Caco-2 (cell line): ENCODE results near the gene FUT6. TPM values are rescaled to one million over a fixed set of nuclear protein-coding genes. Genes with fewer than 3 reads are reported as not detected.
"Not testable (repeated sequence)": the region's sequence is repeated elsewhere in the genome, so short reads cannot be mapped to it uniquely, and the experiment has no call there.

Experiments
- Bru-seq: library from RNA; stranded (reverse); fragments of 400-500 nt; gene quantifications from one replicate; lab custom pipeline; 2021; lab: Mats Ljungman, UMichigan
- BruChase-seq, 2 experiments: library from RNA; stranded (reverse); fragments of 400-500 nt; gene quantifications; one replicate each; lab custom pipeline; 2021; lab: Mats Ljungman, UMichigan
- BruUV-seq: library from RNA; stranded (reverse); fragments of 400-500 nt; replicated peaks from 2 replicates; lab custom pipeline; 2021; lab: Mats Ljungman, UMichigan
- CTCF ChIA-PET: fragments of 300-600 bp; sonication (Branson Sonifier 250); formaldehyde crosslinking; loops from one replicate; lab custom pipeline; 2022; ENCODE audit warnings: antibody characterized with exemption; lab: Charles Lee
- POLR2A ChIA-PET: fragments of 300-600 bp; sonication (Branson Sonifier 250); formaldehyde crosslinking; loops from one replicate; lab custom pipeline; 2022; ENCODE audit warnings: antibody characterized with exemption; lab: Charles Lee
- DNase-seq, 2 experiments: peaks; one replicate each; pipeline versions ENCODE4 v3.0.0 to v3.0.0-alpha.2; 2020 to 2022
- H3K27me3 ChIP-seq: replicated peaks from 2 replicates; pipeline ENCODE4 v1.6.0; 2011; ENCODE audit warnings: low read length; ENCODE audit not compliant: control insufficient read depth, insufficient read depth
- H3K36me3 ChIP-seq: 2 replicates; pipeline ENCODE4 v1.5.1; 2011; ENCODE audit warnings: low read length; ENCODE audit not compliant: control insufficient read depth, insufficient read depth
- H3K4me1 ChIP-seq: fragments of 250-450 bp; sonication (Bioruptor Pico); 2 replicates; pipeline ENCODE4 v1.5.1; 2020; ENCODE audit warnings: mild to moderate bottlenecking
- H3K4me3 ChIP-seq: 2 replicates; pipeline ENCODE4 v1.5.1; 2011; ENCODE audit warnings: low read depth, mild to moderate bottlenecking, control low read depth, low read length
- H3K9me3 ChIP-seq: fragments of 250-450 bp; sonication (Bioruptor Pico); 2 replicates; pipeline ENCODE4 v1.5.1; 2020; ENCODE audit warnings: mild to moderate bottlenecking, moderate library complexity
- H3K27ac Mint-ChIP-seq: one replicate; pipeline ENCODE4 v1.8.0; 2022; ENCODE audit warnings: mixed read lengths; ENCODE audit not compliant: unreplicated experiment
- H3K27me3 Mint-ChIP-seq: one replicate; pipeline ENCODE4 v1.8.0; 2022; ENCODE audit warnings: mixed read lengths; ENCODE audit not compliant: insufficient read depth, unreplicated experiment
- H3K36me3 Mint-ChIP-seq: one replicate; pipeline ENCODE4 v1.8.0; 2022; ENCODE audit warnings: mild to moderate bottlenecking, mixed read lengths; ENCODE audit not compliant: insufficient read depth, unreplicated experiment
- H3K4me1 Mint-ChIP-seq: one replicate; pipeline ENCODE4 v1.8.0; 2022; ENCODE audit warnings: low read depth, mixed read lengths; ENCODE audit not compliant: unreplicated experiment
- H3K4me3 Mint-ChIP-seq: one replicate; pipeline ENCODE4 v1.8.0; 2022; ENCODE audit warnings: mild to moderate bottlenecking, moderate library complexity, mixed read lengths; ENCODE audit not compliant: unreplicated experiment
- H3K9me3 Mint-ChIP-seq: one replicate; pipeline ENCODE4 v1.8.0; 2022; ENCODE audit warnings: mixed read lengths; ENCODE audit not compliant: unreplicated experiment
- intact Hi-C: fragments of 100-400 bp; cut with micrococcal nuclease; formaldehyde crosslinking; loops from one replicate; pipeline ENCODE4 v1.10.0; 2022; ENCODE audit not compliant: unreplicated experiment
- long read RNA-seq: library from polyadenylated mRNA; stranded (forward); transcript quantifications from one replicate; pipeline ENCODE4 v2.0.0, GENCODE V29; 2022
- total RNA-seq: library from RNA; stranded (reverse); gene quantifications from 2 replicates; pipeline ENCODE4 v1.2.3, GENCODE V29; 2022
- TF ChIP-seq, protein P1 (sequence below), 2 experiments: fragments of 200-600 bp in 1 of 2; IDR thresholded peaks; 1 replicate in 1 of 2; 2 replicates in 1 of 2; pipeline versions ENCODE4 v1.5.1 to v1.8.0; 2011 to 2022; ENCODE audit warnings: antibody characterized with exemption in 1 of 2, control low read depth in 1 of 2, inconsistent platforms in 1 of 2, low read depth in 1 of 2, low read length in 1 of 2, mild to moderate bottlenecking in 1 of 2, moderate library complexity in 1 of 2; ENCODE audit not compliant: insufficient read depth in 1 of 2, severe bottlenecking in 1 of 2, unreplicated experiment in 1 of 2

The FUT6 gene
- total RNA-seq: not detected in 2 replicates
- percentile 8 among the genes with signal in this experiment for Bru-seq, nascent RNA
- BruChase-seq, experiment 1, labeled RNA remaining after a 2-hour chase: percentile 12 among the genes with signal in this experiment
- BruChase-seq, experiment 2, labeled RNA remaining after a 6-hour chase: not detected
- long read RNA-seq: 0 reads

DNA sequence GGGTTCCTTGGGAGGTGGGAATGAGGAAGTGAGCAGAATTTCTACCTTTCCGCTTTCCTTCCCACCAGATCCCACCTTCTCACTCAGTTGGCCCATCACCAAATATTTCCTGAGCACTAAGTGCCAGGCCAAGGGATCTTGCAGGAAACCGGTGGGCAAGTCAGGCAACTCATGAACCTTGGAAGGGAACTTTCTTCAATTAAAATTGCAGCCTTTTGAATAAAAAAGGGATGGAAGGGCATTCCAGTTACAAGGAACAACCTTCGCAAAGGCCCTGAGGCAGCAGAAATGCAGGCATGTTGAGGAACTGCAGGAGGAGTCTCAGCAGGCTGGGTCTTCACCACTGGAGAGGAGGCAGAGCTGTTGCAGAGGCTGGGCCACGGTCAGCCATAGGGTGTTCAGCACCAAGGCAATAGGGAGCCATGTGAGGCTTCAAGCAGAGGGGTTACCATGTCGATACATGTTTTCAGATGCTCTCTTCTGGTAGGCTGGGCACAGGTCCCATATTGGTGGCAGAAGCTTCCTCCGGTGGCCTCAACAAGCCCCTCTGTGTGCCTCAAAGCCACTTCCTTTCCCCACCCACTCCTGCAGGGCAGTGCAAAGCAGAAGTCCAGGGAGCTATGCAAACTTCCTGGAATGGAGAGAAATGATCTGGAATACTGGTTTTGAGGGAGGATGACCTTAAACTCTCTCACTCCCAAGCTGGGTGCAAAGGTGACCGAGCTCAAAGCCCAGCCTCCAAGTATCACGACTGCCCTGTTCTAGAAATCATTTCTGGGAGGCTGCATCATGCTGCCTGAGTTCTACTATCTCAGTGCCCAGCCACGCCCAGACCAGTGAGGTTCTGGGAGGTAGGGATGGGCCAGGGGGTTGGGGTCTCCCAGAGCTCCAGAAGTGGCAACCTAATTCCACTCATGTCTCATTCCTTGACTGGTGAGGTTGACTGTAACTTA, at the start of gene FUT6:
Gene FUT6 (minus strand): TSS at position 638 of the 953 bp plus-strand sequence. CDS start 7,135 bp downstream, outside the sequence.
- Mint-ChIP-seq H3K4me3 (no peak within 1 kb of the TSS), H3K27me3 (no peaks in the 10 kb centered on the region), H3K9me3 (no peaks in the 10 kb centered on the region), H3K27ac (no peak within 1 kb of the TSS), H3K4me1 (no peaks in the 10 kb centered on the region), H3K36me3 (no peaks in the 10 kb centered on the region)
- no peaks in the 10 kb centered on the region for H3K4me1 ChIP-seq
- no peaks in the 10 kb centered on the region for H3K27me3 ChIP-seq
- no peak within 1 kb of the TSS for H3K4me3 ChIP-seq
- DNase-seq: no peak
- intact Hi-C loops: no loop called here
- TF ChIP-seq, protein P1, sequence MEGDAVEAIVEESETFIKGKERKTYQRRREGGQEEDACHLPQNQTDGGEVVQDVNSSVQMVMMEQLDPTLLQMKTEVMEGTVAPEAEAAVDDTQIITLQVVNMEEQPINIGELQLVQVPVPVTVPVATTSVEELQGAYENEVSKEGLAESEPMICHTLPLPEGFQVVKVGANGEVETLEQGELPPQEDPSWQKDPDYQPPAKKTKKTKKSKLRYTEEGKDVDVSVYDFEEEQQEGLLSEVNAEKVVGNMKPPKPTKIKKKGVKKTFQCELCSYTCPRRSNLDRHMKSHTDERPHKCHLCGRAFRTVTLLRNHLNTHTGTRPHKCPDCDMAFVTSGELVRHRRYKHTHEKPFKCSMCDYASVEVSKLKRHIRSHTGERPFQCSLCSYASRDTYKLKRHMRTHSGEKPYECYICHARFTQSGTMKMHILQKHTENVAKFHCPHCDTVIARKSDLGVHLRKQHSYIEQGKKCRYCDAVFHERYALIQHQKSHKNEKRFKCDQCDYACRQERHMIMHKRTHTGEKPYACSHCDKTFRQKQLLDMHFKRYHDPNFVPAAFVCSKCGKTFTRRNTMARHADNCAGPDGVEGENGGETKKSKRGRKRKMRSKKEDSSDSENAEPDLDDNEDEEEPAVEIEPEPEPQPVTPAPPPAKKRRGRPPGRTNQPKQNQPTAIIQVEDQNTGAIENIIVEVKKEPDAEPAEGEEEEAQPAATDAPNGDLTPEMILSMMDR (IDR thresholded peaks at IDR 0.05; ENCODE audit: insufficient read depth in 1 of 2, low read depth in 1 of 2, low read length in 1 of 2, severe bottlenecking in 1 of 2, unreplicated experiment in 1 of 2): no peak
- H3K9me3 ChIP-seq: no peaks in the 10 kb centered on the region
- CTCF ChIA-PET: no interaction called here
- POLR2A ChIA-PET: no interaction called here
- H3K36me3 ChIP-seq: no peaks in the 10 kb centered on the region
- BruUV-seq: no TSS peak

GRCh38 chr19:5884065-5884811, 44.7 kb upstream of the FUT6 start:
- not testable (repeated sequence) for H3K9me3 Mint-ChIP-seq, BruUV-seq

GRCh38 chr19:5883157-5883873, 43.8 kb upstream of the FUT6 start:
- CTCF ChIA-PET, BruUV-seq, H3K36me3 Mint-ChIP-seq, H3K9me3 Mint-ChIP-seq, H3K4me3 ChIP-seq, H3K27ac Mint-ChIP-seq, H3K36me3 ChIP-seq, H3K9me3 ChIP-seq, DNase-seq, H3K27me3 Mint-ChIP-seq, H3K4me1 Mint-ChIP-seq, H3K27me3 ChIP-seq, POLR2A ChIA-PET, H3K4me3 Mint-ChIP-seq, intact Hi-C loops: not testable (repeated sequence)
- peaks cover 30% of the 10 kb centered on the region for H3K4me1 ChIP-seq

More at GRCh38 chr19:5884065-5884811, 44.7 kb upstream of the FUT6 start:
- H3K4me3 ChIP-seq, DNase-seq, H3K4me3 Mint-ChIP-seq, H3K9me3 ChIP-seq, H3K36me3 ChIP-seq, H3K27me3 Mint-ChIP-seq, CTCF ChIA-PET, H3K4me1 Mint-ChIP-seq, H3K27ac Mint-ChIP-seq, H3K27me3 ChIP-seq, intact Hi-C loops, H3K36me3 Mint-ChIP-seq, POLR2A ChIA-PET: not testable (repeated sequence)
- H3K4me1 ChIP-seq: peaks cover 26% of the 10 kb centered on the region
